ENCODE measurements around the gene RHOG. TPM values are rescaled to one million over a fixed set of nuclear protein-coding genes. Genes with fewer than 3 reads are reported as not detected.

RHOG gene
- total RNA-seq, 2 experiments from 2014 or later, result 101 to 106 TPM

DNA sequence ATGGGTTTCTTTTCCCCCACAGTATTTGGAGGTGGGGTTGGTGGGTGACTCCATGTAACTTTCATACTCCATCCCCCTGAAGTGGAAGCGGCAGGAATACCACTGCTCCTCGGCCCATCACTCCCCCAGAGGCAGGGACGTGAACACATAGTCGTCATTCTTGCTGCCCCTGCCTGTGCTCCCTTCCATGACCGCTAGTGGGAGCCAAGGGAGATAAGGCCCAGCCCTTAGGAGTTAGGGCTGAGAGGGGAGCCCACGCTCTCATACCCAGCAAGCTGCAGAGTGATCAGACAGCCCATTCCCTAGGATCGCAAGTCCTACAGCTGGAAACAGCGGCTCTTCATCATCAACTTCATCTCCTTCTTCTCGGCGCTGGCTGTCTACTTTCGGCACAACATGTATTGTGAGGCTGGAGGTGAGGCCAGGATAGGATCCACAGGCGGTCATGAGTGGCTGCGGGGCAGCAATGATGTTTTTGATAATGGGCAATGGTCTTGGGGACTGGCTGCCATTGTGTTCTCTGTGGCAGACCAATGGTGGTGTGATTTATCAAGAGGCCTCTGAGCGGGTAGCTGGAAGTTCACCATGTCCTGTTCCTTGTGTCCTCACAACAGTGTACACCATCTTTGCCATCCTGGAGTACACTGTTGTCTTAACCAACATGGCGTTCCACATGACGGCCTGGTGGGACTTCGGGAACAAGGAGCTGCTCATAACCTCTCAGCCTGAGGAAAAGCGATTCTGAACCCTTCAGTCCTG lies 15.9 kb downstream of the RHOG start:
- POLR2A ChIA-PET, result interaction anchor here (1.0 to 1.7 kb wide), 6 partner anchors 13 to 35 kb away, joined by 3 to 15 read pairs (median 6); partner anchors contain the start of gene RHOG
- H3K4me3 Mint-ChIP-seq, result no peak overlapping the region
- no peaks in the 10 kb centered on the region for H3K27me3 Mint-ChIP-seq
- H3K9me3 Mint-ChIP-seq, result no peaks in the 10 kb centered on the region
- TF ChIP-seq CTCF (IDR thresholded peaks at IDR 0.05), result peak; percentile 75
- H3K4me3 ChIP-seq (ENCODE audit: low read length), result no peak overlapping the region
- no peaks in the 10 kb centered on the region for H3K27me3 ChIP-seq (ENCODE audit: control insufficient read depth in 1 of 2, insufficient read depth in 2 of 2, low read length in 2 of 2)
- peak overlapping the region in 1 of 2 donors; percentile 10 for H3K27ac ChIP-seq (ENCODE audit: low read depth in 1 of 2, low read length in 2 of 2)
- peaks cover 52% of the 10 kb centered on the region for H3K36me3 Mint-ChIP-seq (ENCODE audit: low read depth)
- peaks cover 38% of the 10 kb centered on the region for H3K4me1 Mint-ChIP-seq (ENCODE audit: low read depth)
- ATAC-seq (ENCODE audit: poor library complexity) (peak; percentile 100), DNase-seq (peak; percentile 69 to 90 (median 80))
- intact Hi-C loops (cut with DNase I, micrococcal nuclease), result loop anchor here (1.0 to 2.0 kb wide), 3 partner anchors 14 to 243 kb away; no protein-coding TSS in a partner anchor
- peaks cover 30% of the 10 kb centered on the region for H3K4me1 ChIP-seq (ENCODE audit: insufficient read depth, low read length)
- H3K36me3 ChIP-seq (ENCODE audit: insufficient read depth, low read length), result peaks cover 42% of the 10 kb centered on the region
- CTCF ChIA-PET, result interaction anchor here (0.7 to 2.1 kb wide), 10 partner anchors 9 to 248 kb away, joined by 3 to 10 read pairs (median 4); partner anchors contain the start of genes RHOG and STIM1
- no peaks in the 10 kb centered on the region for H3K9me3 ChIP-seq (ENCODE audit: control insufficient read depth in 1 of 2, insufficient read depth in 1 of 2, low read length in 2 of 2)
- peak overlapping the region; percentile 77 for H3K27ac Mint-ChIP-seq

DNA sequence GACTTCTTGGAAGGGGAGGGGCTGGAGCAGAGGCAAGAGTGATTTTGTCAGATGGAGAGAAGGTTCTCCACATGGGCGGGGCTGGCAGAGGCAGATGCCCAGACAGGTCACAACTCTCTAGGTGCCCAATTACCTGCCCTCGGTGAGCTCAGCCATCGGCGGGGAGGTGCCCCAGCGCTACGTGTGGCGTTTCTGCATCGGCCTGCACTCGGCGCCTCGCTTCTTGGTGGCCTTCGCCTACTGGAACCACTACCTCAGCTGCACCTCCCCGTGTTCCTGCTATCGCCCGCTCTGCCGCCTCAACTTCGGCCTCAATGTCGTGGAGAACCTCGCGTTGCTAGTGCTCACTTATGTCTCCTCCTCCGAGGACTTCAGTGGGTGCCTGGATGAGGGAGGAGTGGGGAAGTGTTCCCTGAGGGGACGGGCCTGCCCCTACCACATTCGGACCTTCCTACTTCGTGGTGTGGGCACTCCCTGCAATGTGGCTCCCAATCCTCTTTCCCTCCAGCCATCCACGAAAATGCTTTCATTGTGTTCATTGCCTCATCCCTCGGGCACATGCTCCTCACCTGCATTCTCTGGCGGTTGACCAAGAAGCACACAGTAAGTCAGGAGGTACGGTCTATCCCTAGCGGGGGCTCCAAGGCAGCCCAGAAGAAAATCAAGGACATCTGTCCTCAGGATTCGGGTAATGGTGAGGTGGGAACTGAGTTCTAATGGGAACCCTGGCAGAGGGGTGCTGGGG lies 16.8 kb downstream of the RHOG start:
- intact Hi-C loops (cut with DNase I, micrococcal nuclease), result loop anchor here (1.0 to 2.0 kb wide), 2 partner anchors 15 to 58 kb away; no protein-coding TSS in a partner anchor
- no peaks in the 10 kb centered on the region for H3K27me3 Mint-ChIP-seq
- ChIA-PET POLR2A (interaction anchor here (1.2 to 2.0 kb wide), 6 partner anchors 13 to 31 kb away, joined by 3 to 16 read pairs (median 12); partner anchors contain the start of gene RHOG), CTCF (interaction anchor here (2.0 kb wide), 1 partner anchor 31 kb away, joined by 9 read pairs; the partner anchor contains the start of gene STIM1)
- ATAC-seq (ENCODE audit: poor library complexity) (no peak), DNase-seq (peak in 1 of 14 experiments; percentile 29)
- Histone ChIP-seq H3K4me1 (ENCODE audit: insufficient read depth, low read length) (peaks cover 28% of the 10 kb centered on the region), H3K27ac (ENCODE audit: low read depth in 1 of 2, low read length in 2 of 2) (no peak overlapping the region), H3K4me3 (ENCODE audit: low read length) (no peak overlapping the region), H3K27me3 (ENCODE audit: control insufficient read depth in 1 of 2, insufficient read depth in 2 of 2, low read length in 2 of 2) (no peaks in the 10 kb centered on the region), H3K9me3 (ENCODE audit: control insufficient read depth in 1 of 2, insufficient read depth in 1 of 2, low read length in 2 of 2) (no peaks in the 10 kb centered on the region), H3K36me3 (ENCODE audit: insufficient read depth, low read length) (peaks cover 33% of the 10 kb centered on the region)
- H3K27ac Mint-ChIP-seq, result peak overlapping the region; percentile 77
- peaks cover 43% of the 10 kb centered on the region for H3K36me3 Mint-ChIP-seq (ENCODE audit: low read depth)
- peaks cover 38% of the 10 kb centered on the region for H3K4me1 Mint-ChIP-seq (ENCODE audit: low read depth)
- no peaks in the 10 kb centered on the region for H3K9me3 Mint-ChIP-seq
- no peak for TF ChIP-seq CTCF (IDR thresholded peaks at IDR 0.05)
- no peak overlapping the region for H3K4me3 Mint-ChIP-seq

DNA sequence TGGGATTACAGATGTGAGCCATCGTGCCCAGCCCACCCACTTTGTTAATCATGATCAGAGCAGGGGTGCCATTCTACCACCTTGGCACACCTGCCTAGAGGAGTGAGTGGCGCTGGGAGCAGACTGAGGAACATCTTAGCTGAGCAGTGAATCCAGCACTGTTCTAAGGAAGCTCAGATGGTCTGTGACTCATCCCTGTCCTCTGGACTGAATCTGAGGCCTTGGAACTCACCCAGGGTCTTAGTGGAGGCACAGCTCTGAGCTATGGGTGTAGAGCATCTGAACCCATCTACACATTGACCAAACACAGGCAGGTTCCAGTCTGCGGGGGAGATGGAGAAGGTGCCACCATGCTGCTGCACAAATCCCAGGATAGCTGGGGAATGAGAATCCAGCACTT lies 17.5 kb downstream of the RHOG start:
- Mint-ChIP-seq H3K27me3 (no peaks in the 10 kb centered on the region), H3K36me3 (ENCODE audit: low read depth) (peaks cover 38% of the 10 kb centered on the region), H3K4me3 (no peak overlapping the region), H3K27ac (peak overlapping the region; percentile 32), H3K4me1 (ENCODE audit: low read depth) (peaks cover 38% of the 10 kb centered on the region), H3K9me3 (no peaks in the 10 kb centered on the region)
- peaks cover 30% of the 10 kb centered on the region for H3K36me3 ChIP-seq (ENCODE audit: insufficient read depth, low read length)
- no peak overlapping the region for H3K27ac ChIP-seq (ENCODE audit: low read depth in 1 of 2, low read length in 2 of 2)
- peaks cover 26% of the 10 kb centered on the region for H3K4me1 ChIP-seq (ENCODE audit: insufficient read depth, low read length)
- DNase-seq (peak in 1 of 14 experiments; percentile 15), ATAC-seq (ENCODE audit: poor library complexity) (no peak)
- intact Hi-C loops (cut with DNase I, micrococcal nuclease), result no loop called here
- TF ChIP-seq CTCF (IDR thresholded peaks at IDR 0.05), result no peak
- CTCF ChIA-PET, result interaction anchor here (0.7 to 2.0 kb wide), 2 partner anchors 31 to 156 kb away, joined by 3 to 9 read pairs; partner anchors contain the start of gene STIM1
- no peaks in the 10 kb centered on the region for H3K27me3 ChIP-seq (ENCODE audit: control insufficient read depth in 1 of 2, insufficient read depth in 2 of 2, low read length in 2 of 2)
- no peak overlapping the region for H3K4me3 ChIP-seq (ENCODE audit: low read length)
- POLR2A ChIA-PET, result interaction anchor here (1.2 to 2.0 kb wide), 3 partner anchors 14 to 31 kb away, joined by 3 to 16 read pairs (median 8); partner anchors contain the start of gene RHOG
- H3K9me3 ChIP-seq (ENCODE audit: control insufficient read depth in 1 of 2, insufficient read depth in 1 of 2, low read length in 2 of 2), result no peaks in the 10 kb centered on the region

Measured in CD4-positive, alpha-beta T cell (primary cell).